Measurements from ENCODE around the gene FSTL3. TPM values are rescaled to one million over a fixed set of nuclear protein-coding genes. Genes with fewer than 3 reads are reported as not detected.

Gene FSTL3
- total RNA-seq, 1 experiment from 2014 or later, result 6.8 TPM

DNA sequence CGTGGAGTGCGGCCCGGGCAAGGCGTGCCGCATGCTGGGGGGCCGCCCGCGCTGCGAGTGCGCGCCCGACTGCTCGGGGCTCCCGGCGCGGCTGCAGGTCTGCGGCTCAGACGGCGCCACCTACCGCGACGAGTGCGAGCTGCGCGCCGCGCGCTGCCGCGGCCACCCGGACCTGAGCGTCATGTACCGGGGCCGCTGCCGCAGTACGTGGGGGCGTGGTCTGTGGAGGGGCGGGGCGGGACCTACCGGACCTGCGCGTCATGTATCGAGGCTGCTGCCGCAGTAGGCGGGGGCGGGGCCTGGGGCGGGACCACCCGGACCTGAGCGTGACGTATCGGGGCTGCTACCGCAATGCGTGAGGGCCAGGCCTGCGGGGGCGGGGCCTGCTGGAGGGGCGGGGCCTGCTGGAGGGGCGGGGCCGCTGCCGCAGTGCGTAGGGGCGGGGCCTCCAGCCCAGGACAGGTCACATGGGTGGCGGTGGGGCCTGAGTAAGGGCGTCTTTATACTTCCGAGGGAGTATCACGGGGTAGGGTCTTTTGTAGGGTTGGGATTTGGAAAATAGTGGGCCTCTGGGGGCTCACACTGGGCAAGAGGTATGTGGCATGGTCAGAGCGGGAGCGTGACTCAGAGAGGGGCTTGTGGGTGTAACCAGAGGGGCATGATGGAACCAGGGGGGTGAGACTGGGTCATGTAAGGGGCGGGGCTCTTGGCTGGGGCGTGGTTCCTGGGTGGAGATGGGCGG lies 4.3 kb downstream of the FSTL3 start:
- Histone ChIP-seq H2AK5ac (ENCODE audit: insufficient read length, low read length) (no peak overlapping the region), H3K23me2 (ENCODE audit: insufficient read length, low read depth, low read length, poor library complexity, severe bottlenecking) (peaks cover 8% of the 10 kb centered on the region), H3K79me2 (ENCODE audit: insufficient read depth, low read length) (no peaks in the 10 kb centered on the region), H3K4me1 (ENCODE audit: insufficient read depth, low read length) (no peaks in the 10 kb centered on the region), H2BK5ac (ENCODE audit: insufficient read length, low read length) (no peak overlapping the region), H2BK12ac (ENCODE audit: insufficient read length, low read depth, low read length) (no peak overlapping the region), H3K56ac (ENCODE audit: insufficient read length, low read depth, low read length) (no peak overlapping the region), H3K9me3 (ENCODE audit: control insufficient read depth, low read depth, low read length) (no peaks in the 10 kb centered on the region), H3K4ac (ENCODE audit: low read depth, low read length) (no peak overlapping the region), H3K4me2 (ENCODE audit: insufficient read depth, insufficient read length, low read length) (peak overlapping the region; percentile 32), H2BK20ac (ENCODE audit: low read depth, low read length, poor library complexity, severe bottlenecking) (no peak overlapping the region), H2AFZ (ENCODE audit: low read length) (peak overlapping the region; percentile 93), H2BK15ac (ENCODE audit: low read depth, low read length) (no peak overlapping the region), H3K23ac (ENCODE audit: insufficient read length, low read depth, low read length) (no peak overlapping the region), H3K18ac (ENCODE audit: insufficient read length, low read depth, low read length) (peak overlapping the region; percentile 90), H3T11ph (ENCODE audit: low read length) (no peak overlapping the region), H4K5ac (ENCODE audit: insufficient read length, low read depth, low read length) (no peak overlapping the region), H2BK120ac (ENCODE audit: low read depth, low read length, poor library complexity, severe bottlenecking) (no peak overlapping the region), H3K9ac (ENCODE audit: extremely low read depth, insufficient read length, low read length) (no peak overlapping the region), H3K27me3 (ENCODE audit: insufficient read depth, low read length) (no peaks in the 10 kb centered on the region; the same call in 1 of the 2 replicates), H4K91ac (ENCODE audit: insufficient read length, low read depth, low read length) (no peak overlapping the region), H4K20me1 (ENCODE audit: control insufficient read depth, insufficient read depth, insufficient read length) (no peaks in the 10 kb centered on the region), H4K8ac (replicated peaks; ENCODE audit: insufficient read length, low read depth, low read length) (no peak overlapping the region), H3K79me1 (ENCODE audit: insufficient read depth, low read depth, low read length, poor library complexity, severe bottlenecking) (no peaks in the 10 kb centered on the region), H3K14ac (ENCODE audit: insufficient read depth, low read length) (peak overlapping the region; percentile 66; the same call in 1 of the 2 replicates), H3K27ac (ENCODE audit: insufficient read length, low read depth, low read length) (no peak overlapping the region)
- peaks cover 0 to 8% of the 10 kb centered on the region in 2 experiments; a peak in 2 of 4 replicates for H3K4me1 Mint-ChIP-seq
- DNase-seq, result peak; percentile 100
- peaks cover 25% of the 10 kb centered on the region for H3K27me3 Mint-ChIP-seq (ENCODE audit: low read depth)
- H3K36me3 Mint-ChIP-seq (ENCODE audit: insufficient read depth in 1 of 3, low read depth in 3 of 3), result no peaks in the 10 kb centered on the region
- peak overlapping the region; percentile 97 to 100 (median 99) for H3K27ac Mint-ChIP-seq
- WGBS (ENCODE audit: extremely low coverage, insufficient read length, low lambda C conversion rate), result no CpG with 5 or more reads among the region's 70 CpGs
- peak; percentile 49; the same call in 2 of the 3 replicates for TF ChIP-seq CTCF (conservative IDR thresholded peaks at IDR 0.05)
- no peaks in the 10 kb centered on the region for H3K9me3 Mint-ChIP-seq
- H3K4me3 Mint-ChIP-seq, result peak overlapping the region; percentile 86 to 92

Data from H9 (cell line).